Measurements from ENCODE around the gene PEX16. TPM values are rescaled to one million over a fixed set of nuclear protein-coding genes. Genes with fewer than 3 reads are reported as not detected.
A peak's percentile ranks its signal among the peaks of the same experiment; 100 is the strongest.

PEX16 gene
- 16.0 and 18.8 TPM in 2 replicates for polyA plus RNA-seq (2011; rRNA removed)
- 9.3 and 14.4 TPM in 2 replicates for polyA minus RNA-seq (2011; rRNA and poly(A)+ RNA removed)

DNA sequence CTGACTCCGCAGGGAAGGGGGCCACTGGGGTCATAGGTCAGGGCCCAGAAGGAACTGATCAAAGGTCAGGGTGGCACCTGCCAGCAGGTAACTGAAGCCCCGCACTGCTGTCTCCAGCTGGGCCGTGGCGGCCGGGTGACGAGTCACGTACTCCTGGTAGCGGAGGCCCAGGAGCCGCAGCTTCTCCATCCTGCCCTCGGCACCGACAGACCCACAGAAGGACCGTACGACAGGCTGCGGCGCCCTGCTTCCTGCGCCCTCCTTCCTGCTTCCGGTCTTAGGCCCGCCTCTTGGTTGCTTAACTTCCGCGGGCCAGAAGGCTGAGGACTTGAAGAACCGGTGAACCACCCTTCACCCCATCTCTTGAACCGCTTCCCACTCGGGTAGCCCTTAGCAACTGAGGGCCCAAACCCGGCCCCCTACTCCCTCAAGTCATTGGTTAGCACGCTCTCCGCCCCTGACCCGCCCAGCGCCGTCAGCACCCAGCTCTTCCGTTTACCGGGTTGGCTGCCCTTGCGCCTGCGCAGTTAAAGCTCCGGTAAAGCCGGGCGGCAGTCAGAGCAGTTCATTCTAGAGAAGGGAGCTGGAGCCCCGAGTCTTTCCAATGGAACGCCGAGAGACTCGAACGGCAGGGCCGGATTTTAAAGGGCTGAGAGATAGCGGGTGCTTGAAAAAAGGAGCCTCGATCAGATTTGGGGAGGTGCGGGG lies at the start of gene PEX16:
Gene PEX16 (minus strand): TSS at position 255 of the 708 bp plus-strand sequence. CDS start 66 bp downstream, at position 189.
- peaks cover 5% of the 10 kb centered on the region; the same call in 1 of the 2 replicates for H3K9me3 ChIP-seq (ENCODE audit: control insufficient read depth, insufficient read depth, low read length)
- peak within 1 kb of the TSS; percentile 89 for H3K27ac ChIP-seq (ENCODE audit: low read depth, low read length)
- ChIA-PET POLR2A (interaction anchor here (0.7 to 1.6 kb wide), 9 partner anchors 9 to 112 kb away, joined by 3 to 6 read pairs (median 3); partner anchors contain the start of genes CRY2 and SLC35C1), CTCF (interaction anchor here (1.5 to 3.1 kb wide), 2 partner anchors 44 to 75 kb away, joined by 4 to 8 read pairs; no protein-coding TSS in a partner anchor)
- TF ChIP-seq CTCF (IDR thresholded peaks at IDR 0.05; ENCODE audit: low read depth, low read length) = no peak
- H3K4me3 ChIP-seq (ENCODE audit: low read depth, low read length) = peak within 1 kb of the TSS; percentile 96
- peaks cover 20% of the 10 kb centered on the region for H3K27me3 ChIP-seq (ENCODE audit: control insufficient read depth, insufficient read depth, low read length)
- DNase-seq (ENCODE audit: low read depth, low spot score) = peak; percentile 100

DNA sequence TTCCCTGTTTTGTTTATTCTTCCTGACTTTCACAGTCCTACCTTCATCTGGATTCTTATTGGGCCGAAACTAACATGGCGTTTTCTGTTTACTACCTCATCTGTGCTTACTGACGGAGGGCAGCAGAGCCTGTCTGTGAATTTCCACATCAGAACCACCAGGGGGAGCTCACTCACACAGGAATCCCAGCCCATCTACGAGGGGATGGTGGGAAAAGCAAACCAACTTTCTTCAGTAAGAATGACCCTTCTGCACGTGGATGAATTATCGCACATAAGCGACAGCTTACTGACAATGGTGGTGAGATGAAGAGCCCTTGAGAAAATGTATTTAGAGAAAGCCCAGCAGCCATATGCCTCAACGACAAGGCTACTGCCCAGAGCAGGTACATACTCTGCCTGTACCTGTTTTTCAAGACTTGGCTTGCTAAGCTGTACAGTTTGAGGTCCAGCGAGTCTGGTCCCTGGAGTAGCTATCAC lies 47.3 kb upstream of the PEX16 start:
- Histone ChIP-seq H3K9me3 (ENCODE audit: control insufficient read depth, insufficient read depth, low read length) (no peaks in the 10 kb centered on the region), H3K27me3 (ENCODE audit: control insufficient read depth, insufficient read depth, low read length) (no peaks in the 10 kb centered on the region), H3K4me3 (ENCODE audit: low read depth, low read length) (no peak overlapping the region), H3K27ac (ENCODE audit: low read depth, low read length) (no peak overlapping the region)
- ChIA-PET CTCF (interaction anchor here (0.5 to 7.9 kb wide), 49 partner anchors 9 to 501 kb away, joined by 3 to 127 read pairs (median 5); no protein-coding TSS in a partner anchor), POLR2A (interaction anchor here (0.5 to 1.9 kb wide), 3 partner anchors 36 to 122 kb away, joined by 4 to 6 read pairs (median 5); no protein-coding TSS in a partner anchor)
- peak; percentile 91 for TF ChIP-seq CTCF (IDR thresholded peaks at IDR 0.05; ENCODE audit: low read depth, low read length)
- DNase-seq (ENCODE audit: low read depth, low spot score) = peak; percentile 66

GRCh38 chr11:45961751-45962240 lies 44.1 kb upstream of the PEX16 start:
- H3K4me3 ChIP-seq (ENCODE audit: low read depth, low read length) = no peak overlapping the region
- DNase-seq (ENCODE audit: low read depth, low spot score) = no peak
- ChIA-PET CTCF (interaction anchor here (7.9 kb wide), 1 partner anchor 45 kb away, joined by 127 read pairs; no protein-coding TSS in a partner anchor), POLR2A (no interaction called here)
- H3K9me3 ChIP-seq (ENCODE audit: control insufficient read depth, insufficient read depth, low read length) = no peaks in the 10 kb centered on the region
- H3K27ac ChIP-seq (ENCODE audit: low read depth, low read length) = no peak overlapping the region
- TF ChIP-seq CTCF (IDR thresholded peaks at IDR 0.05; ENCODE audit: low read depth, low read length) = no peak
- no peaks in the 10 kb centered on the region for H3K27me3 ChIP-seq (ENCODE audit: control insufficient read depth, insufficient read depth, low read length)

DNA sequence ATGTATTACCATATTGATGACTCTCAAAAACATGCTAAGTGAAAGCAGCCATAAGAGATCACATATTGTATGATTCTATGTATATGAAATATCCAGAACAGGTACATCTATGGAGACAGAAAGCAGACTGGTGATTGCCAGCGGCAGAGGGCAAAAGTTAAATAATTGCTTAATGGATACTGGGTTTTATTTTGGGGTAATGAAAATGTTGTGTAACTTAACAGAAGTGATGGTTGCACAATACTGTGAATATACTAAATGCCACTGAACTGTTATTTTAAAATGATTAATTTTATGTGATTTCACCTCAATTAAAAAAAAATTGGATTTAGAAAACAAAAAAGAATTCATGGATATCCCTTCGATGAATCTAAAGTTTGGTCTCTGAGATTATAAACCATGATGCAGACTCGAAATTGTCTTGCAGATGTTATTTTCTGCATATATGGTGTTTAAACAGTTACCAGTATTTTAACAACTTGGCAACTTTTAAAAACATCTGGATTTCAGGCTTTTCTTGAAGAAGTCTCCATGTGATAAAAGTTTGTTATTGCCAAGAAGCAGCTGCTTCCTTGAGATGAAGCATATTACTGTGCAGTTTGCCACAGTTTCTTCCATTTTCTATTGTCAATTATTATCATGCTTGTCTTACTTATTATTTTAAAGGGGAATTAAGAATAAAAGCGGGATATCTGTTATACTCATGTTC lies 42.9 kb upstream of the PEX16 start:
- Histone ChIP-seq H3K9me3 (ENCODE audit: control insufficient read depth, insufficient read depth, low read length) (no peaks in the 10 kb centered on the region), H3K27me3 (ENCODE audit: control insufficient read depth, insufficient read depth, low read length) (no peaks in the 10 kb centered on the region), H3K4me3 (ENCODE audit: low read depth, low read length) (no peak overlapping the region), H3K27ac (ENCODE audit: low read depth, low read length) (no peak overlapping the region)
- POLR2A ChIA-PET = no interaction called here
- CTCF ChIA-PET = interaction anchor here (7.9 kb wide), 1 partner anchor 46 kb away, joined by 127 read pairs; no protein-coding TSS in a partner anchor
- TF ChIP-seq CTCF (IDR thresholded peaks at IDR 0.05; ENCODE audit: low read depth, low read length) = no peak
- no peak for DNase-seq (ENCODE audit: low read depth, low spot score)
